Measurements from ENCODE around the gene SLFN11.
A peak's percentile ranks its signal among the peaks of the same experiment; 100 is the strongest.

Gene SLFN11

DNA sequence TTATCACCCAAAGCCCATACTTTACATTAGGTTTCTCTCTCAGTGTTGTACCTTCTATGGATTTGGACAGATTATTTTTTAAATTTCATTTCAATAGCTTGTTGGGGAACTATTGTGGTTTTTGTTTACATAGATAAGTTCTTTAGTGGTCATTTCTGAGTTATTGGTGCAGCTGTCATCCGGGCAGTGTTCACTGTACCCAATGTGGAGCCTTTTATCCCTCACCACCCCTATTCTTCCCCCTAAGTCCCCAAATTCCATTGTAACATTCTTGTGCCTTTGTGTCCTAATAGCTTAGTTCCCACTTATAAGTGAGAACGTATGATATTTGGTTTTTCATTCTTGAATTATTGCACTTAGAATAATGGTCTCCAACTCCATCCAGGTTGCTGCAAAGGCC is 57.5 kb downstream of the SLFN11 start:
- POLR2A ChIA-PET, result no interaction called here
- TF ChIP-seq, protein P1, sequence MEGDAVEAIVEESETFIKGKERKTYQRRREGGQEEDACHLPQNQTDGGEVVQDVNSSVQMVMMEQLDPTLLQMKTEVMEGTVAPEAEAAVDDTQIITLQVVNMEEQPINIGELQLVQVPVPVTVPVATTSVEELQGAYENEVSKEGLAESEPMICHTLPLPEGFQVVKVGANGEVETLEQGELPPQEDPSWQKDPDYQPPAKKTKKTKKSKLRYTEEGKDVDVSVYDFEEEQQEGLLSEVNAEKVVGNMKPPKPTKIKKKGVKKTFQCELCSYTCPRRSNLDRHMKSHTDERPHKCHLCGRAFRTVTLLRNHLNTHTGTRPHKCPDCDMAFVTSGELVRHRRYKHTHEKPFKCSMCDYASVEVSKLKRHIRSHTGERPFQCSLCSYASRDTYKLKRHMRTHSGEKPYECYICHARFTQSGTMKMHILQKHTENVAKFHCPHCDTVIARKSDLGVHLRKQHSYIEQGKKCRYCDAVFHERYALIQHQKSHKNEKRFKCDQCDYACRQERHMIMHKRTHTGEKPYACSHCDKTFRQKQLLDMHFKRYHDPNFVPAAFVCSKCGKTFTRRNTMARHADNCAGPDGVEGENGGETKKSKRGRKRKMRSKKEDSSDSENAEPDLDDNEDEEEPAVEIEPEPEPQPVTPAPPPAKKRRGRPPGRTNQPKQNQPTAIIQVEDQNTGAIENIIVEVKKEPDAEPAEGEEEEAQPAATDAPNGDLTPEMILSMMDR (IDR thresholded peaks at IDR 0.05; ENCODE audit: control extremely low read depth, extremely low read depth, low read depth, missing control alignments), result no peak
- no peak for DNase-seq (ENCODE audit: extremely low spot score)
- CTCF ChIA-PET, result interaction anchor here (1.2 to 11.2 kb wide), 3 partner anchors 17 to 220 kb away, joined by 3 to 207 read pairs (median 3); partner anchors contain the start of gene SLFN12L

DNA sequence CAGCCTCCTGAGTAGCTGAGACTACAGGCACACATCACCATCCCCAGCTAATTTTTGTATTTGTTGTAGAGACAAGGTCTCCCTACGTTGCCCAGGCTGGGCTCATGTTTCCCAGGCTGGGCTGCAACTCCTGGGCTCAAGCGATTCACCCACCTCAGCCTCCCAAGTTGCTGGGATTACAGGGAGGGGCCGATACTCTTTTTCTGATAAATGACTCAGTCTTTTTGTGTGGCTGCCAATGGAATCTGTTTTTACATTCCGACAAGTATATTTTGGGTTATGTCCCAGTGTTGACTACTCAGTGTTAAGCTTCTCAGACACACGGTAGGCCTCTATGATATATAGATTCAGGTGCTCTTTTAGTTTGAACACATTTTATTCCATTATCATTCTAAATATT is 58.1 kb downstream of the SLFN11 start:
- ChIA-PET CTCF (interaction anchor here (1.2 to 11.2 kb wide), 3 partner anchors 18 to 221 kb away, joined by 3 to 207 read pairs (median 3); partner anchors contain the start of gene SLFN12L), POLR2A (interaction anchor here (1.2 kb wide), 1 partner anchor 58 kb away, joined by 4 read pairs; the partner anchor contains the start of gene SLFN11)
- TF ChIP-seq, protein P1 (IDR thresholded peaks at IDR 0.05; ENCODE audit: control extremely low read depth, extremely low read depth, low read depth, missing control alignments), result no peak
- no peak for DNase-seq (ENCODE audit: extremely low spot score)

DNA sequence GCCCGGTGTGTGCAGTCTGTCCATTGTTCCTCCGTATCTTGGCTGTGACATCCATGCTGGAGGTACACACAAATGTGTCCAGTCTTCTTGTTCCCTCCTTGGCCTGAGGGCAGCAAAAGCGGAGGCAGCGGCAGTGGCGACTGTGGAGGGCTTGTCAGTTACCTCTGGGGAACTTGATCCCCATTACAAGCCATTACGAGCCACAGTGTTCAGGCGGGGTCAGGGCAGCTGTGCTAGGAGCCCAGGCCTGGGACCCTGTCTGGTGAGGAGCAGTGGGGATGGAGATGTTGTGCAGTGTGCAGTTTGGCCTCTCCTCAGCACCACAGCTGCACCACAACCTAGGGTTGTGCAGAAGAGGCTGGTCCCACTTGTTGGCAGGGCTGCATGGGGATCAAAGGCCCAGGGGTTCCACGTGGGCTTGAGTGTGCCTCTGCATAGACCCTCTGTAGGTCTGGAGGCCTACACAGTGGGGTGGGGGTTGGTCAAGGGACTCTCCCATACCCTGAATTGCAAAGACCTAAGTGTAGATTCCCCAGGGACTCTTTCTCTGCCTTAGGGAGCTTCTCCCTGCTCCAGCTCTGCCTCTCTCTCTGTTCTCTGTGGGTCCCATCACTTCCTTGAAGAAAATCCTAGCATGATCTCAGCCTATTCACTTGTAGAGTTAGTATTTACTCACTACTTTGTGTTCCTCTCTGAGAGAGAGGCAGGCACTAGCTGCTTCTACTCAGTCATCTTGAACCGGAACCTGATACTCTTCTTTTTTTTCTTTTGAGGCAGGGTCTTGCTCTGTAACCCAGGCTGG is 58.8 kb downstream of the SLFN11 start:
- TF ChIP-seq, protein P1 (IDR thresholded peaks at IDR 0.05; ENCODE audit: control extremely low read depth, extremely low read depth, low read depth, missing control alignments), result no peak
- DNase-seq (ENCODE audit: extremely low spot score), result no peak
- POLR2A ChIA-PET, result interaction anchor here (1.2 kb wide), 1 partner anchor 59 kb away, joined by 4 read pairs; the partner anchor contains the start of gene SLFN11
- CTCF ChIA-PET, result interaction anchor here (1.2 to 11.2 kb wide), 7 partner anchors 15 to 221 kb away, joined by 3 to 207 read pairs (median 10); partner anchors contain the start of gene SLFN12L

DNA sequence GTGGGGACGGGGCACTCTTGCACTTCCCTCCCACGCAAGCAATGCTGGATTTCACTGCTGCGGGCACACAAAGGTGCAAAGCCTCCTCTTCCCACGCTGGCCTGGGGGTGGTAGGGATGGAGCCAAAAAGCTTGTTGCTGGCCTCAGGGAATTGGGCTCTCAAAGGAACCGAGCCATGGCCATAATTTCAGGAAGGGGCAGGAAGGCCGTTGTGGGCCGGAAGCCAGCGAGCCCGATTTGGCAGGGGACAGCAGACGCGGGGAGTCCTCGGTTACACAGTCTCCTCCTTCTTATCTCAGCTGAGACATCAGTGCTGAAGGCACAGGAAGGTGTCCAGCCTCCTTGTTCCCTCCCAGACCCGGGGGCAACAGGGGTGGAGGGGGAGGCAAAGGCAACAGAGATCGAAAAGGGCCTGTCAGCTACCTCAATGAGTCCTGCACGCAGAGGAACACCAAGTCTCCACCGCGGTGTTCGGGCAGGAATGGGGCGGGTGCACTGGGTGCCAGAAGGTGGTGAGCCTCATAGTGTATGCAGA is 59.5 kb downstream of the SLFN11 start:
- peak; percentile 13 for DNase-seq (ENCODE audit: extremely low spot score)
- POLR2A ChIA-PET, result no interaction called here
- TF ChIP-seq, protein P1 (IDR thresholded peaks at IDR 0.05; ENCODE audit: control extremely low read depth, extremely low read depth, low read depth, missing control alignments), result no peak
- CTCF ChIA-PET, result interaction anchor here (1.0 to 11.2 kb wide), 30 partner anchors 8 to 434 kb away, joined by 3 to 207 read pairs (median 7); partner anchors contain the start of genes PEX12, SLFN12L, SLFN13 and SLFN5

DNA sequence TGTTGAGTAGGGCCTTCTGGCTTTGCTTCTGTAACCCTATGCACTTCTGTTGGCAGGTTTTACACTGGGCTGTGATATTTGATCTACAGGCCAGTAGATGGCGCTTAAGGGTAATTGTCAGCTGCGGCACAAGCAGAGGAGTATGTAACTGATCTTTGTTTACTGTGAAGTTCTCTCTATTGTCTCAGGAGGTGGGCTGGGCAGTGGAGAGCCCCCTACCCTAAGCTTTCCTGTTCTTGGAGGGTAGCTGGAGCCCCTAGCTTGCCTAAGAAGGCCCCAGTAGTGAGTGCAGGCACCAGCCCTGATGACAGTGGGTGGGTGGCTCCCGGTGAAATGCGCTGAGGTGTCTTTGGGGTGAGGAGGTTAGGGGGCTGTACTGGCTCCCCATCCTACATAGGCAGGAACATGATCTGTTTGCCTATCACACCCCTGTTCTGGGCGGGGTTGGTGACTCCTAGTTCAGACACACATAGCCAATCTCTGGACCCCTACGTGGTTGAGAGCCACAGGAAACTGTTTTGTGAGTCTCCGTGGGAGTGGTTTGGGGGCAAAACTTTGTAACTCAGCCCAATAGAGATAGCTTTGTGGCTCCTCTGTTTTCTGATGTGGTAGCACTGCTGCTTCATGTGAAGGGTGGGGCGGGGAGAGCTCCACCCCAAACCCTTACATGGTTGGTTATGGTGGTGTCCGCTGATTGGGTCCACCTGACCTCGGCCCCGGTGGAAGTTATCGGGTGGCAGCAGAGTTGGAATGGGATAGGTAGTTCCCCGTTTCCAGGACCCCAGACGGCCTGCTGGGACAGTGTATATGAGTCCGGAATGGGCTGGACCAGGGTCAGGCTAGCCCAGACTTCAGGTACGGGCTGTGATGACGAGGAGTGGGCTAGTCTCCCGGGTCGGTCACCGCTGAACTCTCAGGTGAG is 60.4 kb downstream of the SLFN11 start:
- DNase-seq (ENCODE audit: extremely low spot score), result peak; percentile 70
- TF ChIP-seq, protein P1 (IDR thresholded peaks at IDR 0.05; ENCODE audit: control extremely low read depth, extremely low read depth, low read depth, missing control alignments), result peak; percentile 76
- CTCF ChIA-PET, result interaction anchor here (0.7 to 11.2 kb wide), 45 partner anchors 9 to 447 kb away, joined by 3 to 207 read pairs (median 5); partner anchors contain the start of genes PEX12, SLFN12L, SLFN13 and SLFN14
- POLR2A ChIA-PET, result no interaction called here
